ENCODE data around the gene C1QL1. TPM values are rescaled to one million over a fixed set of nuclear protein-coding genes. Genes with fewer than 3 reads are reported as not detected.
A peak's percentile ranks its signal among the peaks of the same experiment; 100 is the strongest.

Gene C1QL1
- polyA plus RNA-seq, 3 donors = 1.7 to 3.6 (median 3.2) TPM

DNA sequence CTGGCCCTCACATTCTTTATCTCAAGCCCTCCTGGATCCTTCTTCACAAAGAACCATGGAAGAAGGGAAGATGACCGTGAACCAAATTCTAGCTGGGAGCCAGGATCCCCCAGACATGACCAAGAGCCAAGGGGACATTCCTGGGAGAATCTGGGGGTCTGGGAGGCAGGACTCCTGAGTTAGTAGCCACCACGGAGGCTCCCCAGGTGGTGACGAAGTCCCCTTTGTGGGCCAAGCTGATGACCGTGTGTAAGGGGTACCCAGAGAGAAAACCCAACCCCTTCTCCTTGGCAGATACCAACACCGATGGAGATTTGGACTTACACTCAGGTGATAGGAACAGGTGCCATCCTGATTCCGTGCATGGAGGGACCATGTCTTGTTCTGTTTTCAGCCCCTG, 46.0 kb downstream of the C1QL1 start:
- no peak for DNase-seq (ENCODE audit: extremely low read depth in 1 of 11, low read depth in 9 of 11, low spot score in 4 of 11)

DNA sequence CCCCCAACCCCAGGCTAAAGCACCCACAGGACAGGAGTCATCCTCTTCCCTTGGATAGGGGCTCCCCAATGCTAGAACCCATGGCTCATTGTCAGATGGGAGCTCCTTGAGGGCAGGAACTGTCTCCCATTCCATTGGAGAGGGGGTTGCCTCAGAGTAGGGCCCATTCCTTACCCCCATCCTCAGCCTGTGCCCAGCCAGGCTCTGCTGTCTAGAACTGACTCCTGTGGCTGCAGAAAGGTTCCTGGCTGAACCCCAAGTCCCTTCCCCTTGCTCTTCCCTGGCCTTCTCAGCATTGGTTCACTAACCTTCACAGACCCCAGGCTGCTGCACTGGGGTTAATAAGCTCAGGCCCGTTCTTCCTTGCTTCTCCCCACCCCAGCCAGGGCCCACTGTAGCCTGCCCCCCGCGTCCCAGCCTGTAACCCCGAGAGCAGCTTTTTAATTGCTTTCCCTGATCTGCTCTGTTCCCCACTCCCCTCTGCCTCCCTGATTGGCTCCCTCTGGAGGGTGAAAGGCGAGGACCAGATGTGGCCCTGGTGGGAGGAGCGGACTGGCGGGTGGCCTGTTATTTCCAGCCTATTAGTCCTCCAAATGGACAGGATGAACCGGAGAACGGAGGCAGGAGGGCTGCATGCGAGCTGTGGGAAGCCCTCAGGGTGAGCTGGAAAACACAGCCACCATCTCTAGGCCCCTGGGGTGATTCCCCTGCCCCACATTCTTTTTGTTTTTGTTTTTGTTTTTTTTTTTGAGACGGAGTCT, 46.8 kb downstream of the C1QL1 start:
- DNase-seq (ENCODE audit: extremely low read depth in 1 of 11, low read depth in 9 of 11, low spot score in 4 of 11) = no peak

DNA sequence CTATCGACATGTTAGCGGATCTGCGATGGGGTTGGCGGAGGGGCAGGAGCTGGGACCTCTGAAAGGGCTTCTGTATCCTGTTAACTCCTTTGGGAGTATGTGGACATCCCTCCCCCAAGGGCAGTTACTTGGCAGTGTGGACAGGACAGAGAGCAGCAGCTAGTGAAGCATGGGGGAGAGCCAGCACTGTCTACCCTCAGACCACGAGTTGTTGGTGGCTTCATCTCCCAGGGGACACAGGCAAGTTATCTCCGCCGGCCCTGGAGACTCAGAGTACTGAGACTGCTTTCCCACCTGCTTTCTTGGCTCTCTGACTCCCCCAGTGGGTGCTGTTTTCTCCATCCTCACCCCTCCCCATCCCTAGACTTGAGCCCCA, 47.5 kb downstream of the C1QL1 start:
- DNase-seq (ENCODE audit: extremely low read depth in 1 of 11, low read depth in 9 of 11, low spot score in 4 of 11) = no peak

- DNase-seq (ENCODE audit: extremely low read depth in 1 of 11, low read depth in 9 of 11, low spot score in 4 of 11) = peak in 10 of 11 donors; percentile 39 to 74 (median 64)
Measured at GRCh38 chr17:44919885-44920564, 48.1 kb downstream of the C1QL1 start.

GRCh38 chr17:44919411-44919810, 48.7 kb downstream of the C1QL1 start:
- no peak for DNase-seq (ENCODE audit: extremely low read depth in 1 of 11, low read depth in 9 of 11, low spot score in 4 of 11)

GRCh38 chr17:44918006-44918405, 50.1 kb downstream of the C1QL1 start:
- DNase-seq (ENCODE audit: extremely low read depth in 1 of 11, low read depth in 9 of 11, low spot score in 4 of 11) = no peak

GRCh38 chr17:44917456-44917855, 50.6 kb downstream of the C1QL1 start:
- DNase-seq (ENCODE audit: extremely low read depth in 1 of 11, low read depth in 9 of 11, low spot score in 4 of 11) = no peak

DNA sequence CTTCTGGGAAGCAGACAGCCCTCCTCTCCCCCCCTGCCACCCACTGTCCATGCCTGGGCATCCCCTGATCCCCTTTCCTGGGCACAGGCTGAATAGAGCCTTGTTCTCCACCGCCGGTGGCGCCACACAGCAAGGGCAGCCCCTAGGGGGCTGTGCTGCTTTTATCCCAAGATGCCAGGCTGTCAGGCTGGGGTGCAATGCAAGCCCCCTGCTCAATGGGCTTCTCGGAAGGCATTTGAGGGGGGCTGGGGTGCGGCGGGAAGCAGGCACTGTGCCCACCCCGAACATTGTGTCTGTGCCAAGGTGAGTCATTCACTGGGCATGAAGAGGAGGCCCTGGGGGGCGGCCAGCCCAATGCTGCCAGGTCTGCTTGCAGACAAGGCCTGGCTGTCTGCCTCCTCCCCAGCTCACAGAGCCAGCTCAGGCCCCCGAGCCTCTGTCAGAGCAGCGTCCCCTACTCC, 51.3 kb downstream of the C1QL1 start:
- no peak for DNase-seq (ENCODE audit: extremely low read depth in 1 of 11, low read depth in 9 of 11, low spot score in 4 of 11)

DNA sequence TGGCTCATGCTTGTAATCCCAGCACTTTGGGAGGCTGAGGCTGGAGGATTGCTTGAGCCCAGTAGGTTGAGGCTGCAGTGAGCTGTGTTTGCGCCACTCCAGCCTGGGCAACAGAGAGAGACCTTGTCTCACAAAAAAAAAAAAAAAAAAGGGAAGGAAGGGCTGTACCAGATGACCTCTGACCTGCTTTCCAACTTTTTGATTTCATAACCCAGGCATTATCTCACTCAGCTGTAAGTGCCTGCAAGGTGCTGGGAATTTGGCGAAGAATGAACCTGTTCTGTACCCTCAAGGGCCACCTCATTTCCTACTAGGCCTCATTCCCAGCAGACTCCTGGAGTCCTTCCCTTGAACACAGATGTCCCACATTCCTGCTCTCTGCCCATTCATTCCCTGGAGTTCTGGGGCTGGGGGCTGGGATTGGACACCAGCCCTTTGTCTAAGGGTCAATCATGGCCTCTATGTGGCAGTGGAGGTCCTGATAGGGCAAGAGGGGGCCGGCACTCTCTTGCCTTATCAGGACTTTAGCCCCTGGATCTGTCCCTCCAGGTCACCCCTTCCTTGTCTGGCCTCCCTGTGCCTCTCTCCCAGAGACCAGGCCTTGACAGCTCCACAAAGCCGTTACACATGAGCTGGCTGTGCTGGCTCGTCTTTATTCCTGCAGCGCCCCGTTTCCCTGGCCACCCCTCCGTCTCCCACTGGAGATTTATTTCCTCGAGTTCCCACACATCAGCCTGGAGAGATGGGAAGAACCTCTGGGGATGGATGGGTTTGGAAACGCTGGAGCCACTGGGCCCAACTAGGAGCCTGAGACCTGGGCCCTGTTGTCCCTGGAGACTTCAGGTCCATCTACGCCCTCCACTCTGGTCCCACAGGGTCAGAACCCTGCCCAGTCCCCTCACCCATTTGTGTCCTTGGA, 52.0 kb downstream of the C1QL1 start:
- no peak for DNase-seq (ENCODE audit: extremely low read depth in 1 of 11, low read depth in 9 of 11, low spot score in 4 of 11)

DNA sequence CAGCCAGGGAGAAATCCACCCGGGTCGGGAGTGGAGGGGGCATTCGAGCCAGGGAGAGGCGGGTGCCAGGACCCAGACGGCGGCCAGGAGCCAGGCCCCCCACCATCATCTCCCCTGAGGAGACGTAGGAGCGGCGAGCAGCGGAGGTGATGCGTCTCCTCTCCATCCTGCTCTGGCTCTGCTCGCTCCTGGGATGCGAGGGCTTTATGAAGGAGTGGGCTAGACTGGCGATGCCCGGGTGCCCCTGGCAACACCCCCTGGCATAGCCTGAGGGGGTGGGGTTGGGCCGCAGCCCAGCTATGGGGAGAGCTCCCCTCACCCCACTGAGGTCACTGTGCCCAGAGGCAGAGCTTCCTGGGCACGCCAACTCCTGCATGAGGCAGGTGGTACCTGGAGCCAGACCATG, 52.8 kb downstream of the C1QL1 start, which contains the start of gene GFAP:
Gene GFAP, minus strand, starts transcription at position 180 of the 406 bp plus-strand sequence. Its CDS starts 14 bp downstream, at position 166.
- no peak for DNase-seq (ENCODE audit: extremely low read depth in 1 of 11, low read depth in 9 of 11, low spot score in 4 of 11)

DNA sequence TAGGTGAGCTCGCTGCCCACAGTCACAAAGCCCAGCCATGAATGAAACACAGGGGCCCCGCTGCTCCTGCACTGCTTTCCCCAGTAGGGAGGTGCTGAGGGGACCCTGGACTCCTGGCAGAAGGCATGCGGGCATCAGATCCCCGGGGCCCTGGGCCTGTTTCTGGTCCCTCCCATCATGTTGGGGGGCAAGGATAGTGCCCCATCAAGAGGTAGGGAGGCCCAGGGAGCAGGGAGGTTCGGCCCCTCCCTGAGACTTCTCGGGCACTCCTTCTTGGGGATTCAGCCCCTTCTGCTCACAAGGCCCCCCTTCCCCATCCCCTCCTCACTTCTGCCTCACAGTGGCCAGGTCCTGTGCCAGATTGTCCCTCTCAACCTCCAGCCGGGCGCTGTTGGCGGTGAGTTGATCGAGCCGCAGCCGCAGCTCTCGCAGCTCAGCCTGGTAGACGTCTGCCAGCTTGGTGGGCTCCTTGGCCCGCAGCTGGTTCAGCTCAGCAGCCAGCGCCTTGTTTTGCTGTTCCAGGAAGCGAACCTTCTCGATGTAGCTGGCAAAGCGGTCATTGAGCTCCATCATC, 53.3 kb downstream of the C1QL1 start:
- no peak for DNase-seq (ENCODE audit: extremely low read depth in 1 of 11, low read depth in 9 of 11, low spot score in 4 of 11)

DNA sequence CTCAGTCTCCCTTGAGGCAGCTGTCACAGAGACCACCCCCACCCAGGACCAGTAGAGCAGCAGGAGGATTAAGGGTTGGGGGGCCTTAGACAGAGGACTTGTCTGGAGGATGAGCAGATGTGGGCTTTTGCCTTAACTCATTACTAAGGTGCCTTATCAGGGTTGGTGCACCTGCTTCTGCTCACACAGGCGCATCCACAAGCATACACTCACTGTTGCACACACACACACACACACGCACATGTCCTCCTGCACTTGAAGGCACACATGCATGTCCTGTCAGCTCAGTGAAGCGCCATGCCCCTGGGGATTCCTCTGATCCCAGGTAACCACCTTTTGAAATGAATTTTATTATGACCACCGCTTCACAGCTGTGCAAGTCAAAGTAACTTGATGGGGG, 54.0 kb downstream of the C1QL1 start:
- DNase-seq (ENCODE audit: extremely low read depth in 1 of 11, low read depth in 9 of 11, low spot score in 4 of 11) = peak in 1 of 11 donors; percentile 12

DNA sequence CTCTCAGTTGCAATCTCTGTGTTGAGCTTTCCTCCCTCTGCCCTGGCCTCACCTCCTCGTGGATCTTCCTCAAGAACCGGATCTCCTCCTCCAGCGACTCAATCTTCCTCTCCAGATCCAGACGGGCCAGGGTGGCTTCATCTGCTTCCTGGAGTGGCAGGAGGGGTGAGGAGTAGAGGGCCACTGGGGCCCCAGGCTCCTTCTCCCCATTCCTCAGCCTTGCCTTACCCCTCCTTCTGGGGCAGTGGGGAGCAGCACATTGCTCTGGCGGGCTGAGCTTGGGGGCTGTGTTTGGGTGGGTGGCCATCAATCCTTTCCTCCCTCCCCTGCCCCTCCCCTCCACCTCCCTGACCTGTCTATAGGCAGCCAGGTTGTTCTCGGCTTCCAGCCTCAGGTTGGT, 54.4 kb downstream of the C1QL1 start:
- no peak for DNase-seq (ENCODE audit: extremely low read depth in 1 of 11, low read depth in 9 of 11, low spot score in 4 of 11)

DNA sequence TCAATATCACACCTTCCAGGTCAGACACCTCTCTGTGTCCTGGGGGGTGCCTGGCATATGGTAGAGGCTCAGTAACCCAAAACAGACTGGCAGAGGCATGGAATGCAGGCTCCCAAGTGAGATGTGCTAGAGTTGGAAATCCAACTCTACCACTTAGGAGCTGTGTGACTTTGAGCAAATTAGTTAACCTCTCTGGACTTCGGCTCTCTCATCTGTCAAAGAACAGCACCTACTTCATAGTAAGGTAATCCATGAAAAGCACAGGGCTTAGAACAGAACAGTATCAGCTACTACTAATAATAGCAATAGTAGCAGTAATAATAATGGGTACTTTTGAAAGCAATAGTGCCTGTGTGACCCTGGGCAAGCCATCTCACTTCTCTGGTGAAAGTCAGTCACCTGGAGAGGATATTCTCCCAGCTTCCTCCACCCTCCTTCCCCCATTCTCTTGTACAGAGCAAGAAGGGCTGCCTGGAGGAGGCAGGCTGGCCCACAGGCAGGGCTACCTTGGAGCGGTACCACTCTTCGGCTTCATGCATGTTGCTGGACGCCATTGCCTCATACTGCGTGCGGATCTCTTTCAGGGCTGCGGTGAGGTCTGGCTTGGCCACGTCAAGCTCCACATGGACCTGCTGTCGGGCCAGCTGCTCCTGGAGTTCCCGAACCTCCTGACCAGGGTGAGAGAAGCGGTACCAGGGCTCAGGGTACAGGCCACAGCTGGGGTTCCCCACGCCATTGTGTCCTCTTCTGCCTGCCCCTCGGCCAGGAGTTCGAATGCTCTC, 55.1 kb downstream of the C1QL1 start:
- no peak for DNase-seq (ENCODE audit: extremely low read depth in 1 of 11, low read depth in 9 of 11, low spot score in 4 of 11)

- DNase-seq (ENCODE audit: extremely low read depth in 1 of 11, low read depth in 9 of 11, low spot score in 4 of 11) = peak in 6 of 11 donors; percentile 15 to 43 (median 34)
Measured at GRCh38 chr17:44911133-44912001, 56.7 kb downstream of the C1QL1 start.

DNA sequence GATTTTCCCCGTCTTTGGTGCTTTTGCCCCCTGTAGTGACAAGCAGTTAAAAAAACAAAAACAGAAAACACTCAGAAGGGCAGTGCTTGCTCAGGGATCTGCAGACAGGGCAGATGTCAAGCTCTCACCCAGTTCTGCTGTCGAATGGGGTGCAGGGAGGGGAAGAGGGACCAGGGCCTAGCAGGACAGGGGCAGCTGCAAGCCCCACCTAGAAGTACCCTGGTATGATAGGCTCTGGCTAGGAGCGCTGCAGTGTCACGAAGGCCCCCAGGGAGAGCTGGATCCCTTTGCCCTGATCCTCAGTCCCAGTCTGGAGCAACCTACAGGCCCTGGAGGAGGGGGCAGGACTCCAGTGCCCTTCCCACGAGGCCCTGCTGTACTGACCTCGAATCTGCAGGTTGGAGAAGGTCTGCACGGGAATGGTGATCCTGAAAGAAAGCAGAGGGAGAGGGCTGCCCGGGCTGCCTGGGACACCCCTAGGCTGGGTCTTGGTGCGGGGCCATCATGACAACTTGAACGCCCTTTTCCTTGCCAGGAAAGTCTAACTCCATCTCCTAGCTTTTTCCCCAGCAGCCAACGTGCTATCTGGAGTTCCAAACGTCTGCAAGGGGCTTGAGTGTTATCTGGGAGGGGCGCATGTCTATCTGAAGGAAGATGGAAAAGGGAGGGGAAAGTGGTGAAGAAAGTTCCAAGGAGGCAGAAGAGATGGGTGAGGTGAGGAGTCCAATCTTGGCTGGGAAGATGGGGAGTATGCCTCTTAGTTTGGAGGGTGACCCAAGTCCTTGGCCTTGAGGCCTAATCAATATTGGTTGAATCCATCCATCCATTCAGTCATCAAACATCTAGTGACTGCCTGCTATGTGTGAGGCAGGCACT, 57.6 kb downstream of the C1QL1 start:
- no peak for DNase-seq (ENCODE audit: extremely low read depth in 1 of 11, low read depth in 9 of 11, low spot score in 4 of 11)

Data from renal cortex interstitium (tissue), 11 donors.